ENCODE results near the gene NGF.

The NGF gene

GRCh38 chr1:115283249-115283648 is 54.8 kb downstream of the NGF start:
- H3K4me3 ChIP-seq (ENCODE audit: low read length), result no peak overlapping the region
- no peak for TF ChIP-seq CTCF (conservative IDR thresholded peaks at IDR 0.05; ENCODE audit: low read depth, low read length)
- DNase-seq (ENCODE audit: low read depth), result no peak

- no peak overlapping the region for H3K4me3 ChIP-seq (ENCODE audit: low read length)
- DNase-seq (ENCODE audit: low read depth), result no peak
Measured at GRCh38 chr1:115282807-115283208, 55.2 kb downstream of the NGF start.

GRCh38 chr1:115281143-115281542 is 56.9 kb downstream of the NGF start:
- DNase-seq (ENCODE audit: low read depth), result no peak
- no peak for TF ChIP-seq CTCF (conservative IDR thresholded peaks at IDR 0.05; ENCODE audit: low read depth, low read length)

More at GRCh38 chr1:115282807-115283208, 55.2 kb downstream of the NGF start:
- TF ChIP-seq CTCF (conservative IDR thresholded peaks at IDR 0.05; ENCODE audit: low read depth, low read length), result no peak

GRCh38 chr1:115280064-115280463 is 58.0 kb downstream of the NGF start:
- no peak for DNase-seq (ENCODE audit: low read depth)
- no peak for TF ChIP-seq CTCF (conservative IDR thresholded peaks at IDR 0.05; ENCODE audit: low read depth, low read length)
- no peak overlapping the region for H3K4me3 ChIP-seq (ENCODE audit: low read length)

More at GRCh38 chr1:115281143-115281542, 56.9 kb downstream of the NGF start:
- H3K4me3 ChIP-seq (ENCODE audit: low read length), result no peak overlapping the region

GRCh38 chr1:115278211-115278610 is 59.8 kb downstream of the NGF start:
- no peak overlapping the region for H3K4me3 ChIP-seq (ENCODE audit: low read length)
- no peak for DNase-seq (ENCODE audit: low read depth)
- no peak for TF ChIP-seq CTCF (conservative IDR thresholded peaks at IDR 0.05; ENCODE audit: low read depth, low read length)

- no peak for TF ChIP-seq CTCF (conservative IDR thresholded peaks at IDR 0.05; ENCODE audit: low read depth, low read length)
- DNase-seq (ENCODE audit: low read depth), result no peak
- H3K4me3 ChIP-seq (ENCODE audit: low read length), result no peak overlapping the region
Measured at GRCh38 chr1:115277276-115277675, 60.8 kb downstream of the NGF start.

- no peak for DNase-seq (ENCODE audit: low read depth)
- peak; percentile 66 for TF ChIP-seq CTCF (conservative IDR thresholded peaks at IDR 0.05; ENCODE audit: low read depth, low read length)
- H3K4me3 ChIP-seq (ENCODE audit: low read length), result no peak overlapping the region
Measured at GRCh38 chr1:115275216-115275615, 62.8 kb downstream of the NGF start.
